ENCODE data around the gene PIGU. TPM values are rescaled to one million over a fixed set of nuclear protein-coding genes. Genes with fewer than 3 reads are reported as not detected.

Gene PIGU
- total and polyA plus RNA-seq, 8 donors = 17.0 to 38.6 (median 30.3) TPM

DNA sequence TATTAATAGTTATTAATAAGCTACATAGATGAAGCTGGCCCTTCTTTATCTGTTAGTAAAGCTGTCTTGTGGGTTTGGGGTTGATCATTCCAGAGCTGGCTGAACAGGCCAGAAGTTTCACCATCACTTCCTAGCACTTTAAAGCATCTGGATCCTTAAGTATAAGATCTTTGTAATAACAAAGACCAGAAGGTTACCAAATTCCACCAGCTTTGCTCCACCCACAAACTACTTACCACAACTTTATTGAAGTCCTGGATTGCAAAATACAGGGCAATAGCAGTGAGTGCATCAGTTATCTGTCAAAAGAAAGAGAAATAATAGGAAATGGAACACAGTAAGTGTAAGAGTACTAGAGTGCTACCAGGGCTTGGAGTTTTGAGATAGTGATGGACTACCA is 33.0 kb downstream of the PIGU start:
- H3K27ac ChIP-seq = no peak overlapping the region
- H3K9me3 ChIP-seq = no peaks in the 10 kb centered on the region
- no peaks in the 10 kb centered on the region for H3K27me3 ChIP-seq
- H3K36me3 ChIP-seq = no peaks in the 10 kb centered on the region
- H3K4me1 ChIP-seq = peaks cover 0 to 7% of the 10 kb centered on the region in 2 donors
- intact Hi-C loops (cut with DNase I) = no loop called here
- TF ChIP-seq, protein P1, sequence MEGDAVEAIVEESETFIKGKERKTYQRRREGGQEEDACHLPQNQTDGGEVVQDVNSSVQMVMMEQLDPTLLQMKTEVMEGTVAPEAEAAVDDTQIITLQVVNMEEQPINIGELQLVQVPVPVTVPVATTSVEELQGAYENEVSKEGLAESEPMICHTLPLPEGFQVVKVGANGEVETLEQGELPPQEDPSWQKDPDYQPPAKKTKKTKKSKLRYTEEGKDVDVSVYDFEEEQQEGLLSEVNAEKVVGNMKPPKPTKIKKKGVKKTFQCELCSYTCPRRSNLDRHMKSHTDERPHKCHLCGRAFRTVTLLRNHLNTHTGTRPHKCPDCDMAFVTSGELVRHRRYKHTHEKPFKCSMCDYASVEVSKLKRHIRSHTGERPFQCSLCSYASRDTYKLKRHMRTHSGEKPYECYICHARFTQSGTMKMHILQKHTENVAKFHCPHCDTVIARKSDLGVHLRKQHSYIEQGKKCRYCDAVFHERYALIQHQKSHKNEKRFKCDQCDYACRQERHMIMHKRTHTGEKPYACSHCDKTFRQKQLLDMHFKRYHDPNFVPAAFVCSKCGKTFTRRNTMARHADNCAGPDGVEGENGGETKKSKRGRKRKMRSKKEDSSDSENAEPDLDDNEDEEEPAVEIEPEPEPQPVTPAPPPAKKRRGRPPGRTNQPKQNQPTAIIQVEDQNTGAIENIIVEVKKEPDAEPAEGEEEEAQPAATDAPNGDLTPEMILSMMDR (IDR thresholded peaks at IDR 0.05) = no peak
- peak; percentile 31 for ATAC-seq
- DNase-seq = no peak
- H3K4me3 ChIP-seq = no peak overlapping the region

DNA sequence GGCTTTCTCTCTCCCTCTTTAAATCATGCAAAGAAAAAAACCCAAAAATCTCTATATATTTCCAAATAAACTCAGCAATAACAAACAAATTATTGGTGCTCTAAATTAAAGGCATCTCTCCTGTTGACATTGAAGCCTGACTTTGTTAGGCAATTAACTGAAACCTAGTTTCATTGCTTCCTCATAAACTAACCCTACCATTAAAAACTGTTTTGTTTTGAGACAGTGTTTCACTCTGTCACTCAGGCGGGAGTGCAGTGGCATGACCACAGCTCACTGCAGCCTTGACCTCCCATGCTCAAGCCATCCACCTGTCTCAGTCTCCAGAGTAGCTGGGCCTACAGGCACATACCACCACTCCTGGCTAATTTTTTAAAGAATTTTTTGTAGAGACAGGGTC is 34.9 kb downstream of the PIGU start:
- H3K4me3 ChIP-seq = no peak overlapping the region
- intact Hi-C loops (cut with DNase I) = no loop called here
- no peaks in the 10 kb centered on the region for H3K27me3 ChIP-seq
- TF ChIP-seq, protein P1 (IDR thresholded peaks at IDR 0.05) = no peak
- H3K36me3 ChIP-seq = peaks cover 0 to 4% of the 10 kb centered on the region in 2 donors
- no peak for ATAC-seq
- no peaks in the 10 kb centered on the region for H3K9me3 ChIP-seq
- H3K27ac ChIP-seq = no peak overlapping the region
- peaks cover 0 to 13% of the 10 kb centered on the region in 2 donors for H3K4me1 ChIP-seq
- no peak for DNase-seq

DNA sequence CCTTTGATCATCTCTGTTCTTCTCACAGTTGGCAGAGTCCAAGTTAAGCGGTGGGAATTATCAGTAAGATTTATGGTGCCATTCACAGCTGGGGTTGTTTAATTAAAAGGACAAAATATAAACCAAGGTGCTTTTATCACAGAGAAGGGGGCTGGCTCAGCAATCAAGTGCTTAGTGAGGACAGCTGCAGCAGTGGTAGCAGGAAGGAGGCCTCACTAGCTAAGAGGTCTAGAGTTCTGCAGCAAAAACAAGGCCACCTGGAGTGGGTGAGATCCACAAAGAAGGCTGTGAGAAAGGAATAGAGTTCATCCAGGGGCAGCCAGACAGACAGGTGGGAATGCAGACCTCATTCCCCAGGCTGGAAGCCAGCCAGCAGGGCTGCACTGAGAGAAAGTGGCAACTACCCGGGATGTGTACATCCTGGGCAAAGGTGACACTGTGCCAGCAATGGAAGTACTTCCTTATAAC is 37.1 kb downstream of the PIGU start:
- no peaks in the 10 kb centered on the region for H3K9me3 ChIP-seq
- H3K36me3 ChIP-seq = peaks cover 0 to 23% of the 10 kb centered on the region in 2 donors
- no peak for DNase-seq
- peaks cover 0 to 13% of the 10 kb centered on the region in 2 donors for H3K4me1 ChIP-seq
- TF ChIP-seq, protein P1 (IDR thresholded peaks at IDR 0.05) = no peak
- intact Hi-C loops (cut with DNase I) = no loop called here
- ATAC-seq = no peak
- no peaks in the 10 kb centered on the region for H3K27me3 ChIP-seq
- H3K27ac ChIP-seq = no peak overlapping the region
- H3K4me3 ChIP-seq = no peak overlapping the region

DNA sequence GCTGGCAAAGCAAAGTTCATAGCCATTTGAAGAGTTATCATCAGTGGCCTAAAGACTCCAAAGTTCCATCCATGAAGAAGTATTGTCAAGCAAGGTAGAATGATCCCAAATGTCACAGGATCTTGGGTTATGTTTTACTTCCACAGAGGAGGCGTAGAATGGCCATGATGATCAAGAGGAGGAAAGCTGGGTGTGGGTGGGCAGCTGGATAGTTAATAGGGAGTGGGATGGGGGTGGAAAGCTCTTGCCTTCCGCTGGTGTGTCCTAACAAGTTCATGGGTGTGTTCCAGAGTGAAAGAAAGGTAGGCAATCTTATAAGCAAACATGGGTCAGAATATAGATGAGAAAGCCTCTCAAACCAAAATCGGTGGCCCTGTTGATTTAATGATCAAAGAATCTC is 38.4 kb downstream of the PIGU start:
- no peaks in the 10 kb centered on the region for H3K9me3 ChIP-seq
- no peak for DNase-seq
- peaks cover 0 to 10% of the 10 kb centered on the region in 2 donors for H3K4me1 ChIP-seq
- H3K36me3 ChIP-seq = peaks cover 0 to 36% of the 10 kb centered on the region in 2 donors
- H3K4me3 ChIP-seq = no peak overlapping the region
- no peak overlapping the region for H3K27ac ChIP-seq
- TF ChIP-seq, protein P1 (IDR thresholded peaks at IDR 0.05) = no peak
- intact Hi-C loops (cut with DNase I) = no loop called here
- ATAC-seq = no peak
- H3K27me3 ChIP-seq = no peaks in the 10 kb centered on the region

DNA sequence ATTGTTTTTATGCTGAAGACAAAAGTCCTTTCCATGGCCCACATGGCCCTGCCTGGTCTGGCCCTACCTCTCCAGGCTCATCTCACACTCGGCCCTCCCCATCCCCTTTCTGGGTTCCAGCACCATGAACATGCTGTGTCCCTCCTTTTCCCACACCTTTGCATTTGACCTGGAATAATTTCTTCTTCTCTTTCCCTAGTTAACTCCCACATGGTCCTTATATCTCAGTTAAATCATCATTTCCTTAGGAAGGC is 38.9 kb downstream of the PIGU start:
- Histone ChIP-seq H3K36me3 (peaks cover 0 to 42% of the 10 kb centered on the region in 2 donors), H3K4me3 (no peak overlapping the region), H3K9me3 (no peaks in the 10 kb centered on the region), H3K27ac (peak overlapping the region in 1 of 2 donors; percentile 40), H3K4me1 (peaks cover 0 to 6% of the 10 kb centered on the region in 2 donors), H3K27me3 (no peaks in the 10 kb centered on the region)
- no peak for DNase-seq
- no peak for ATAC-seq
- TF ChIP-seq, protein P1 (IDR thresholded peaks at IDR 0.05) = no peak
- intact Hi-C loops (cut with DNase I) = no loop called here
